CD4-positive, alpha-beta memory T cell (primary cell): Measurements from ENCODE around the gene IFNG-AS1. TPM values are rescaled to one million over a fixed set of nuclear protein-coding genes. Genes with fewer than 3 reads are reported as not detected.

Source experiments
- CTCF ChIA-PET: fragments of 350-600 bp; sonication (Branson Sonifier 250); formaldehyde crosslinking; loops from one replicate; lab custom pipeline; 2021; ENCODE audit warnings: inconsistent platforms; ENCODE audit not compliant: partially characterized antibody; lab: Charles Lee
- POLR2A ChIA-PET: fragments of 350-600 bp; sonication (Branson Sonifier 250); formaldehyde crosslinking; loops from one replicate; lab custom pipeline; 2021; ENCODE audit not compliant: partially characterized antibody; lab: Charles Lee
- DNase-seq, 5 donors: peaks; one replicate each; pipeline versions ENCODE4 v3.0.0 to v3.0.0-alpha.2; 2020 to 2022; ENCODE audit warnings: mixed read lengths in 1 of 5
- H3K27ac ChIP-seq: one replicate; pipeline ENCODE4 v1.7.0; 2013; ENCODE audit warnings: low read depth, low read length
- H3K27me3 ChIP-seq: 2 replicates; pipeline ENCODE4 v1.7.0; 2013; ENCODE audit warnings: mild to moderate bottlenecking, low read length, moderate library complexity; ENCODE audit not compliant: insufficient read depth
- H3K36me3 ChIP-seq: 2 replicates; pipeline ENCODE4 v1.7.0; 2013; ENCODE audit warnings: mild to moderate bottlenecking, low read length, moderate library complexity; ENCODE audit not compliant: insufficient read depth
- H3K4me1 ChIP-seq: 2 replicates; pipeline ENCODE4 v1.7.0; 2013; ENCODE audit warnings: mild to moderate bottlenecking, low read length, moderate library complexity; ENCODE audit not compliant: insufficient read depth
- H3K4me3 ChIP-seq, 2 donors: one replicate each; pipeline ENCODE4 v1.7.0; 2013; ENCODE audit warnings: low read length in 2 of 2, mild to moderate bottlenecking in 1 of 2
- H3K9me3 ChIP-seq, 2 donors: one replicate each; pipeline ENCODE4 v1.7.0; 2013; ENCODE audit warnings: low read length in 2 of 2, control low read depth in 1 of 2; ENCODE audit not compliant: control insufficient read depth in 1 of 2
- H3K27ac Mint-ChIP-seq, 7 donors: one replicate each; pipeline ENCODE4 v1.8.0; 2020 to 2021; ENCODE audit warnings: mixed read lengths in 7 of 7, mild to moderate bottlenecking in 6 of 7, inconsistent platforms in 3 of 7, moderate library complexity in 3 of 7
- H3K27me3 Mint-ChIP-seq, 2 donors: one replicate each; pipeline ENCODE4 v1.8.0; 2020 to 2021; ENCODE audit warnings: mixed read lengths in 2 of 2
- H3K36me3 Mint-ChIP-seq, 2 donors: one replicate each; pipeline ENCODE4 v1.8.0; 2020 to 2021; ENCODE audit warnings: mixed read lengths in 2 of 2, inconsistent platforms in 1 of 2, mild to moderate bottlenecking in 1 of 2
- H3K4me1 Mint-ChIP-seq, 4 donors: one replicate each; pipeline ENCODE4 v1.8.0; 2020 to 2021; ENCODE audit warnings: mixed read lengths in 4 of 4, mild to moderate bottlenecking in 1 of 4
- H3K4me3 Mint-ChIP-seq, 8 donors: one replicate each; pipeline ENCODE4 v1.8.0; 2020 to 2021; ENCODE audit warnings: mixed read lengths in 8 of 8, mild to moderate bottlenecking in 7 of 8, moderate library complexity in 6 of 8, inconsistent platforms in 3 of 8
- H3K9me3 Mint-ChIP-seq, 8 donors: one replicate each; pipeline ENCODE4 v1.8.0; 2020 to 2021; ENCODE audit warnings: mixed read lengths in 8 of 8, mild to moderate bottlenecking in 5 of 8, inconsistent platforms in 3 of 8, moderate library complexity in 1 of 8
- intact Hi-C: fragments of 100-400 bp; cut with micrococcal nuclease; formaldehyde crosslinking; loops from one replicate; pipeline ENCODE4 v1.15.1; 2023
- polyA plus RNA-seq, 2 donors: library from polyadenylated mRNA; unstranded; fragments of 300-500 nt; fragmentation: Illumina TruSeq; gene quantifications; one replicate each; pipeline ENCODE4 v1.2.3, GENCODE V29; 2021
- total RNA-seq, 2 experiments: library from RNA; stranded (reverse); gene quantifications; one replicate each; pipeline ENCODE4 v1.2.3, GENCODE V29; 2021

IFNG-AS1 gene
- total and polyA plus RNA-seq, 4 experiments from 2014 or later, result 4.6 to 14.5 (median 11.5) TPM

- CTCF ChIA-PET, result interaction anchor here (0.8 to 2.7 kb wide), 5 partner anchors 8 to 167 kb away, joined by 3 to 9 read pairs (median 5); no protein-coding TSS in a partner anchor
- H3K4me3 Mint-ChIP-seq, result peak overlapping the region; percentile 73 to 96 (median 82)
- Histone ChIP-seq H3K27ac (peak overlapping the region; percentile 41), H3K36me3 (no peaks in the 10 kb centered on the region), H3K27me3 (no peaks in the 10 kb centered on the region), H3K9me3 (no peaks in the 10 kb centered on the region), H3K4me3 (peak overlapping the region in 1 of 2 donors; percentile 9), H3K4me1 (peaks cover 56% of the 10 kb centered on the region)
- peaks cover 23 to 50% (median 41%) of the 10 kb centered on the region in 4 donors for H3K4me1 Mint-ChIP-seq
- H3K9me3 Mint-ChIP-seq, result peaks cover 0 to 3% (median 0%) of the 10 kb centered on the region in 8 donors
- H3K27me3 Mint-ChIP-seq, result no peaks in the 10 kb centered on the region
- intact Hi-C loops, result no loop called here
- POLR2A ChIA-PET, result interaction anchor here (1.0 to 1.3 kb wide), 2 partner anchors 11 to 168 kb away, joined by 4 to 6 read pairs; partner anchors contain the start of gene IFNG
- H3K27ac Mint-ChIP-seq, result peak overlapping the region; percentile 75 to 93 (median 86)
- peaks cover 5 to 9% of the 10 kb centered on the region in 2 donors for H3K36me3 Mint-ChIP-seq
- peak; percentile 40 to 72 (median 49) for DNase-seq
These were observed 1.9 kb downstream of the IFNG-AS1 start for GRCh38 chr12:67991158-67991557.

- CTCF ChIA-PET, result interaction anchor here (0.6 kb wide), 1 partner anchor 575 kb away, joined by 4 read pairs; no protein-coding TSS in a partner anchor
- H3K27ac Mint-ChIP-seq, result peak overlapping the region in 4 of 7 donors; percentile 31 to 71 (median 60)
- H3K4me1 ChIP-seq, result peaks cover 54% of the 10 kb centered on the region
- H3K27ac ChIP-seq, result no peak overlapping the region
- POLR2A ChIA-PET, result no interaction called here
- H3K9me3 Mint-ChIP-seq, result peaks cover 0 to 3% (median 0%) of the 10 kb centered on the region in 8 donors
- peak overlapping the region in 5 of 8 donors; percentile 13 to 67 (median 43) for H3K4me3 Mint-ChIP-seq
- H3K36me3 ChIP-seq, result no peaks in the 10 kb centered on the region
- peaks cover 7 to 14% of the 10 kb centered on the region in 2 donors for H3K36me3 Mint-ChIP-seq
- H3K9me3 ChIP-seq, result no peaks in the 10 kb centered on the region
- DNase-seq, result no peak
- intact Hi-C loops, result no loop called here
- H3K4me3 ChIP-seq, result no peak overlapping the region
- peaks cover 26 to 50% (median 45%) of the 10 kb centered on the region in 4 donors for H3K4me1 Mint-ChIP-seq
- no peaks in the 10 kb centered on the region for H3K27me3 ChIP-seq
- no peaks in the 10 kb centered on the region for H3K27me3 Mint-ChIP-seq
These were observed 3.9 kb downstream of the IFNG-AS1 start for GRCh38 chr12:67993143-67993542.

GRCh38 chr12:67994046-67994445 is 4.8 kb downstream of the IFNG-AS1 start:
- H3K27me3 Mint-ChIP-seq, result no peaks in the 10 kb centered on the region
- peak overlapping the region in 4 of 8 donors; percentile 1 to 44 (median 24) for H3K4me3 Mint-ChIP-seq
- no peak overlapping the region for H3K27ac ChIP-seq
- no peak overlapping the region for H3K4me3 ChIP-seq
- H3K4me1 Mint-ChIP-seq, result peaks cover 25 to 47% (median 42%) of the 10 kb centered on the region in 4 donors
- ChIA-PET POLR2A (no interaction called here), CTCF (no interaction called here)
- DNase-seq, result no peak
- H3K9me3 ChIP-seq, result no peaks in the 10 kb centered on the region
- no peaks in the 10 kb centered on the region for H3K27me3 ChIP-seq
- peak overlapping the region in 1 of 7 donors; percentile 43 for H3K27ac Mint-ChIP-seq
- no peaks in the 10 kb centered on the region for H3K36me3 ChIP-seq
- H3K36me3 Mint-ChIP-seq, result peaks cover 7 to 14% of the 10 kb centered on the region in 2 donors
- H3K9me3 Mint-ChIP-seq, result peaks cover 0 to 3% (median 0%) of the 10 kb centered on the region in 8 donors
- intact Hi-C loops, result no loop called here
- H3K4me1 ChIP-seq, result peaks cover 49% of the 10 kb centered on the region

GRCh38 chr12:67996347-67996746 is 7.1 kb downstream of the IFNG-AS1 start:
- intact Hi-C loops, result no loop called here
- Mint-ChIP-seq H3K27me3 (no peaks in the 10 kb centered on the region), H3K36me3 (peaks cover 7 to 14% of the 10 kb centered on the region in 2 donors), H3K4me3 (no peak overlapping the region), H3K4me1 (peaks cover 14 to 34% (median 28%) of the 10 kb centered on the region in 4 donors), H3K27ac (no peak overlapping the region), H3K9me3 (no peaks in the 10 kb centered on the region)
- Histone ChIP-seq H3K9me3 (no peaks in the 10 kb centered on the region), H3K36me3 (no peaks in the 10 kb centered on the region), H3K27me3 (no peaks in the 10 kb centered on the region), H3K27ac (no peak overlapping the region), H3K4me1 (peaks cover 27% of the 10 kb centered on the region), H3K4me3 (no peak overlapping the region)
- ChIA-PET POLR2A (no interaction called here), CTCF (interaction anchor here (0.7 kb wide), 1 partner anchor 23 kb away, joined by 3 read pairs; no protein-coding TSS in a partner anchor)
- no peak for DNase-seq

GRCh38 chr12:67998379-67998778 is 9.1 kb downstream of the IFNG-AS1 start:
- no peaks in the 10 kb centered on the region for H3K9me3 ChIP-seq
- Mint-ChIP-seq H3K9me3 (no peaks in the 10 kb centered on the region), H3K27me3 (no peaks in the 10 kb centered on the region), H3K4me1 (peaks cover 8 to 30% (median 20%) of the 10 kb centered on the region in 4 donors), H3K4me3 (no peak overlapping the region), H3K27ac (peak overlapping the region in 1 of 7 donors; percentile 6), H3K36me3 (peaks cover 11 to 14% of the 10 kb centered on the region in 2 donors)
- POLR2A ChIA-PET, result no interaction called here
- H3K4me1 ChIP-seq, result peaks cover 16% of the 10 kb centered on the region
- H3K27ac ChIP-seq, result no peak overlapping the region
- no peak overlapping the region for H3K4me3 ChIP-seq
- CTCF ChIA-PET, result interaction anchor here (1.7 kb wide), 1 partner anchor 8 kb away, joined by 9 read pairs; the partner anchor contains the start of gene IFNG-AS1
- H3K36me3 ChIP-seq, result no peaks in the 10 kb centered on the region
- intact Hi-C loops, result no loop called here
- H3K27me3 ChIP-seq, result no peaks in the 10 kb centered on the region
- no peak for DNase-seq

- no peaks in the 10 kb centered on the region for H3K9me3 Mint-ChIP-seq
- H3K4me3 Mint-ChIP-seq, result no peak overlapping the region
- H3K27me3 ChIP-seq, result no peaks in the 10 kb centered on the region
- ChIA-PET CTCF (interaction anchor here (1.7 kb wide), 1 partner anchor 9 kb away, joined by 9 read pairs; the partner anchor contains the start of gene IFNG-AS1), POLR2A (interaction anchor here (0.6 to 0.7 kb wide), 2 partner anchors 10 to 1278 kb away, joined by 3 read pairs; partner anchors contain the start of gene IFNG-AS1)
- no peaks in the 10 kb centered on the region for H3K9me3 ChIP-seq
- H3K27ac Mint-ChIP-seq, result peak overlapping the region in 2 of 7 donors; percentile 20 to 31
- no peak overlapping the region for H3K27ac ChIP-seq
- DNase-seq, result no peak
- no peaks in the 10 kb centered on the region for H3K27me3 Mint-ChIP-seq
- intact Hi-C loops, result no loop called here
- no peaks in the 10 kb centered on the region for H3K36me3 ChIP-seq
- H3K4me1 Mint-ChIP-seq, result peaks cover 8 to 24% (median 15%) of the 10 kb centered on the region in 4 donors
- peaks cover 10% of the 10 kb centered on the region for H3K4me1 ChIP-seq
- H3K36me3 Mint-ChIP-seq, result peaks cover 8 to 10% of the 10 kb centered on the region in 2 donors
- H3K4me3 ChIP-seq, result no peak overlapping the region
These were observed 10.0 kb downstream of the IFNG-AS1 start for GRCh38 chr12:67999244-67999643.
